Cardiac fibroblast (primary cell): ENCODE measurements around the gene LINC01488.

Experiments used
- DNase-seq, 2 donors: peaks; one replicate each; pipeline versions ENCODE4 v3.0.0 to v3.0.0-alpha.2; 2010; ENCODE audit warnings: low read depth in 2 of 2
- H3K4me3 ChIP-seq, 2 donors: replicated peaks in 1 of 2; 1 replicate in 1 of 2; 2 replicates in 1 of 2; pipeline ENCODE4 v1.5.1; 2011; ENCODE audit warnings: low read depth in 2 of 2, low read length in 2 of 2, mild to moderate bottlenecking in 2 of 2, moderate library complexity in 1 of 2
- TF ChIP-seq, protein P1 (sequence below): IDR thresholded peaks from one replicate; pipeline ENCODE4 v1.5.1; 2011; ENCODE audit warnings: low read depth, mild to moderate bottlenecking, low read length, inconsistent platforms

LINC01488 gene

DNA sequence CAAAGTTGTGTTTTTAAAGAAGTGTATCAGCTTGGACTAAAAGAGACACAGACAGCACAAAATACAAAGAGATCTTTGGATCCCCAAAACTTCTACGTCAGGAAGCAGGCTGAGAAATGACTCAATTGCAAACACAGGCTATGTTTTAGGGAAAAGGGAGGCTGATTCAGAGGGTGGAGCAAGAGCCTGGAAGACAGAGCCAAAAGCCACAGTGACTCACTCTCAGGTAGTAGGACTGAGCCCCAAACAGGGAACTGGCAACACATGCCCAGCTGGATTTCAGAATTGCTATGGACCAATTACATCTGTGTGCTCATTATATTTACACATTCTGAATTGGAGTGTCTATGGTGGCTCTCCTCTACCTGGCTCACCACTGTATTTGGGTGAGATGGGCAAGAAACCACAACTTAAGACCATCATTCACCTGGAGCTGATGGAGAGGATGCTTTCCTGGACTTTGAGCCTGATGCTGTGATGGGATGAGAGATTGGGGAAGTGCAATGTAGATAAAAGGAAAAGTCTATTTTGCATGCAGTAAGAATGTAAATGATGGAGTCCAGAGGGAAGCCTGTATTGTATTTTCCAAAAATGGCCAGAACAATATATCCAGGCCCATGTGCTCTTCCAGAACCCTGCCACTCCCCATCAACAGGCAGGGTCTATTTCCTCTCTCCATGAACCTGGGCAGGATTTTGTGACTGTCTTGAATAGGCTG lies 20.8 kb upstream of the LINC01488 start:
- DNase-seq = peak; percentile 50 to 97
- TF ChIP-seq, protein P1, sequence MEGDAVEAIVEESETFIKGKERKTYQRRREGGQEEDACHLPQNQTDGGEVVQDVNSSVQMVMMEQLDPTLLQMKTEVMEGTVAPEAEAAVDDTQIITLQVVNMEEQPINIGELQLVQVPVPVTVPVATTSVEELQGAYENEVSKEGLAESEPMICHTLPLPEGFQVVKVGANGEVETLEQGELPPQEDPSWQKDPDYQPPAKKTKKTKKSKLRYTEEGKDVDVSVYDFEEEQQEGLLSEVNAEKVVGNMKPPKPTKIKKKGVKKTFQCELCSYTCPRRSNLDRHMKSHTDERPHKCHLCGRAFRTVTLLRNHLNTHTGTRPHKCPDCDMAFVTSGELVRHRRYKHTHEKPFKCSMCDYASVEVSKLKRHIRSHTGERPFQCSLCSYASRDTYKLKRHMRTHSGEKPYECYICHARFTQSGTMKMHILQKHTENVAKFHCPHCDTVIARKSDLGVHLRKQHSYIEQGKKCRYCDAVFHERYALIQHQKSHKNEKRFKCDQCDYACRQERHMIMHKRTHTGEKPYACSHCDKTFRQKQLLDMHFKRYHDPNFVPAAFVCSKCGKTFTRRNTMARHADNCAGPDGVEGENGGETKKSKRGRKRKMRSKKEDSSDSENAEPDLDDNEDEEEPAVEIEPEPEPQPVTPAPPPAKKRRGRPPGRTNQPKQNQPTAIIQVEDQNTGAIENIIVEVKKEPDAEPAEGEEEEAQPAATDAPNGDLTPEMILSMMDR = no peak
- H3K4me3 ChIP-seq = no peak overlapping the region

DNA sequence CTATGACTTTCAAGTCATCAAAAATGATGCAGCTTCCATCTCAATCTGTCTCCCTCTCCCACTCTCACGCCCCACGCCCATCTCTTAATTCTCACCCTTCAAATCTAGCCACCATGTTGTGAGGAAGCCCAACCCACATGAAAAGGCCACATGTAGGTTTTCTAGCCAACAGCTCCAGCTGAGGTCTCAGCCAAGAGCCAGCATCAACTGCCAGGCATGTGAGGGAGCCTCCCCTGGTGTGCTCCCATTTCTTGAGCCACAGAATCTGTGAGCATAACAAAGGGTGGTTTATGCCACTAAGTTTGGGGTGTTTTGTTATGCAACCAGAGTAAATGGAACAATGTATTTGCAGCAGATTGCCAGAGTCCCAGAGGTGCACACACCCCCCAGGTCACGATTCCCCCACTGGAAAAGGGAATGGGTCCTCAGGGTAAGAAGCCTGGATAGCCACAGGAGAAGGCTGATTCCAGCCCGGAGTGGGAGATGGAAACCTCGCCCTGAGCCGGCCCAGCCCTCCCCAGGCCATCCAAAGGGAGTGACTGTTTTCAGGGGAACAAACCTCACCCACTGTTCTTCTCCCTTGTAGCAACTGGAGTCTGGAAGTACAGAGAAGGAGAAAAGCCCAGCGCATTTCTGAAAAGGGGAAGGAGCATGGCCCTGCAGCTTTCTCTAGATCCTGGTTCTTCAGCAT lies 20.0 kb upstream of the LINC01488 start:
- H3K4me3 ChIP-seq = no peak overlapping the region
- TF ChIP-seq, protein P1 = no peak
- no peak for DNase-seq

DNA sequence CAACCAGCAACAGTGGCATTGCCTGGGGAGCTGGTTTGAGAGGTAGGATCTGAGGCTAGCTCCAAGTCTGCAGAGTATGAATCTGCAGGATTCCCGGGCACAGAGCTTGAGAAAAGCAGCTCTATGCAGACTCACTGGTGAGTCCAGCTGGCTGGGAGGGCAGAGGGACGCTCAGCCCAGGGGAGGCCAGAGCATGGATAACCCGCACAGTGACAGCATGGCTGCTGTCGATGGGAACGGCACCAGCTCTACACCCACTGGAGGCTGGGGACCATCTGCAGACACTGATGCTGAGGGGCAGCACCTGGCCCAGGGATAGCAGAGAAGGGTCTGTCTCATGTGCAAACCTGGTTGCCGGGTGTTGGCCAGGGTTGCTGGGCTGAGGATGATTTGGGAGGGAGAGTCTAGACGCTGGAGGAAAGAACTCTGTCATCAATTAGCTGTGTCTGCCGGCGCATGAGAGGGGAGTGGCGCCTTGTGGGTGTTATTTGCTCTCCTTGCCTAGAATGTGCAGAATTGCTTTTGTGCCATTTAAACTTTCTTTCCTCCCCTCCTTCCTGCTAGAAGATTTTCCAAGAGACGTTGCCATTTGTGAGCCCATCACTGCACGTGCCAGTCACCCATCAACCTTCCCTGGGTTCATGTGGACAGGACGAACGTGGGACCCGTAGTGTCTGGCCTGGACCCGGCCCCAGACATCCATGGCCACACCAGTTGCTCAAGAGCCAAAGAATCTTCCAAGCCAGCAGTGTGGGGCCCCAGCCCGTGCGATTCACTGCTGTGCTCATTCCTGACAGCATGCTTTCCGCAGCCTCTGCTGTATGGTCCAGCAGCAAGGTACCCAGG lies 19.1 kb upstream of the LINC01488 start:
- TF ChIP-seq, protein P1 = no peak
- H3K4me3 ChIP-seq = no peak overlapping the region
- peak in 1 of 2 donors; percentile 27 for DNase-seq

DNA sequence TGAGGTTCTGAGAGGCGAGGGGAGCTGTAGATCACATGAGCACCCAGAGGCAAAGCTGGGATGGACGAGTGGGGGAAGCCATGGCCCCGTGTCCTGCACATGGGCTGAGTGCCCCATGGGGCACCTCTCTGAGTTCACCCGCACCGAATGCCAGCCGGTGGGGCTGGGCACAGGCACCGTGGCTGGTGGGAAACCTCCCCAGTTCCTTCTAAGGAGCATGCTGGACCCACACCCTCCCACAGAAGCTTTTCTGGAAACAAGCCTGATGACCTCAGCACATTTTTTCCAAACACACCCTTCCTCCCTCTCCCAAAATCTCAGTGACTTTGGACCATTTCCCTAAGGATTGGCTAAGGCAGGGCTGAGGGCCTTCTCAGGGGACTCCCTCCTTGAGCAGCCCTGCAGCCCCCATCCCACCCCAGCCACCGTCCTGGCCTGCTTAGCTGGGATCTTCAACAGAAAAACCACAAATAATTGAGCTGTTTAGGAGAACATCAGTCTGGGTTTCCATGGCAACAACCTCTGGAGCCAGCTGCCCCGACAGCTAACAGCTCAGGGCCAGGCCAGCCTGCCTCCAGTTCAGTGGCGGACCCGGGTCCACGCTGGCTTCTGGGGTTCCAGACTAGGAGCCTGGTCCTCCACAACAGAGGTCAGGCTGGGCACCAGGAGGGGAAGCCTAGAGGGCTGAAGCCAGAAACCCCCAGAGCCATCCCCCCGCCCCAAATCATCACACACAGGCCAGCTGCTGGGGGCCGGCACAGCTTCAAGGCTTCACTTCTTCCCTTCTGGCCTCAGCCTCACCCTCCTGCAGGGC lies 18.1 kb upstream of the LINC01488 start:
- TF ChIP-seq, protein P1 = no peak
- H3K4me3 ChIP-seq = no peak overlapping the region
- DNase-seq = peak; percentile 85

DNA sequence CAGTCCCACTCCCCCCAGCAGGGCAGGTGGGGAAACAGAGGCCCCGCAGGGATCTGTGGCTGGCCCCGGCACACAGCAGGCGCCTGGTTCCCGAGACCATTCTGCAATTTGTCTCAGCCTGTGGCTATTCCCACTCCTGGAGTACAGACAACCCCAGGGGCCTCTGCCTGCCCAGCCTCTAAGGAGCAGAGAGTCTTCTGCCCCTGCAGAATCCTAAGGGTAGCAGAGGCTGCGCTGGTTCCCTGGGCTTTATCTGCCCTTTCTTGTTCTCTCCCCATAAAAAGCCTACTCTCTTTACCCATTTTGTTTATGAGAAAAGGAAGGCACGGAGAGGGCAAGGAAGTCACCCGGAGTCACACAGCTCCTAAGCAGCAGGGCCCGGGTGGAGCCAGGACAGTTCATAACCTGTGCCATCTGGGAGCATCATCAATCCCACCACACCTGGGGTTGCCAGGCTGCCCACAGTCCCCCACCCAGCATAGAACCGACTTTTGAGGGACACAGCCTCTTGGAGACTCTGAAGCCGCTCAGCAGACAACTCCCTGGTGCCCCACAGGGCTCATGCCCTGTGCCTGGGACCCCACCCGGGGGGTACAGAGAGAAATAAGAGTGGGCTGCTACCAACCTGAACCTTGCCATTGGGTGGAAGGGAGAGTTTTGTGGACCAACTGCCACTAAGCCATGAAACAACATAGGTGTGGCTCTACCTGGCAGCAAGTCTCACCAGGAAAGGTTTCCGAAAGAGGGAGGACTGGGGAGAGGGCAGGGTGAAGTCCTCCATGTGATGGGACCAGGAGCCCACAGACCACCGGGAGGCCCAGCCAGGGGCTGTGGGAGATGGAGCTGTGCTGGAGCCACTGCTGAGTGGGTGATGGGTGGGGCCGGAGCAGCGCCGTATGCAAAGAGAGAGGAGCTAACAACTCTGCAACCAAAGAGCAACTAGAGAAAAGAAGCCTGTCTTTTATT lies 17.2 kb upstream of the LINC01488 start:
- H3K4me3 ChIP-seq = no peak overlapping the region
- TF ChIP-seq, protein P1 = no peak
- no peak for DNase-seq
